NCI-H748 treated with DMSO at 0.1 percent for 48 hours (cell line): ENCODE results near the gene CCDC142.

Source experiments
- DNase-seq: peaks from one replicate; lab custom pipeline; 2025; lab: John Stamatoyannopoulos, UW

Gene CCDC142

DNA sequence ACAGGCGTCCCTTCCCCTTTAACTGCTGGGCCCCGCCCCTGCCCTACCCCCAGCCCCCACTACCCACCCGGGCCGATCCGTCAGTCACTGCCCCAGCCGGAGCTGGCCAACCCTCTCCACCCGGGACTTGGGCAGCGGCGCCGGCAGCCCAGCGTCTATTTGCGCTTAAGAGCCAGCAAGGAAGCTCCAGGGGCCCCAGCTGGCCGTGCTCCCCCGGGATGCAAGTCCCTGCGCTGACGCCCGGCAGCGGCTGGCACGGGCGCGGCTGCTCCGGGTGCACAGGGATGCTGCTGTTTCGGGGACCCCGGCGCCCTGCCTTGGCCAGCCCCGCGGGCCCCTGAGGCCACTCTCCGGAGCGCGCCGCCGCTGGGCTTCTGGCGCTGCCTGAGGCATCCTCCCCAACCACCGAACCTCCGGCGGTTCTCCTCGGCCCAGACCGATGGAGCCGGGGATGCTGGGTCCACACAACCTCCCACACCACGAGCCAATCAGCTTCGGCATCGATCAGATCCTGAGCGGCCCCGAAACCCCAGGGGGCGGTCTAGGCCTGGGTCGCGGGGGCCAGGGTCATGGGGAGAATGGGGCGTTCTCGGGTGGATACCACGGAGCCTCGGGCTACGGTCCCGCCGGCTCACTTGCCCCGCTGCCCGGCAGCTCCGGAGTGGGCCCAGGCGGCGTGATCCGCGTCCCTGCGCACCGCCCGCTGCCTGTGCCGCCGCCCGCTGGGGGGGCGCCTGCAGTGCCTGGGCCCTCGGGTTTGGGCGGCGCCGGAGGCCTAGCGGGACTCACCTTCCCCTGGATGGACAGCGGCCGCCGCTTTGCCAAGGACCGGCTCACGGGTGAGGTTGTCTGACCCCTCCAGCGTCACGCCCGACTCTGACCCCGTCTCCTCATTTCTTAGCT lies 31.8 kb upstream of the CCDC142 start, which contains the start of gene TLX2:
Gene TLX2, plus strand, starts transcription at position 83 of the 903 bp plus-strand sequence. Its CDS starts 357 bp downstream, at position 440.
- DNase-seq, result peak; percentile 19

DNA sequence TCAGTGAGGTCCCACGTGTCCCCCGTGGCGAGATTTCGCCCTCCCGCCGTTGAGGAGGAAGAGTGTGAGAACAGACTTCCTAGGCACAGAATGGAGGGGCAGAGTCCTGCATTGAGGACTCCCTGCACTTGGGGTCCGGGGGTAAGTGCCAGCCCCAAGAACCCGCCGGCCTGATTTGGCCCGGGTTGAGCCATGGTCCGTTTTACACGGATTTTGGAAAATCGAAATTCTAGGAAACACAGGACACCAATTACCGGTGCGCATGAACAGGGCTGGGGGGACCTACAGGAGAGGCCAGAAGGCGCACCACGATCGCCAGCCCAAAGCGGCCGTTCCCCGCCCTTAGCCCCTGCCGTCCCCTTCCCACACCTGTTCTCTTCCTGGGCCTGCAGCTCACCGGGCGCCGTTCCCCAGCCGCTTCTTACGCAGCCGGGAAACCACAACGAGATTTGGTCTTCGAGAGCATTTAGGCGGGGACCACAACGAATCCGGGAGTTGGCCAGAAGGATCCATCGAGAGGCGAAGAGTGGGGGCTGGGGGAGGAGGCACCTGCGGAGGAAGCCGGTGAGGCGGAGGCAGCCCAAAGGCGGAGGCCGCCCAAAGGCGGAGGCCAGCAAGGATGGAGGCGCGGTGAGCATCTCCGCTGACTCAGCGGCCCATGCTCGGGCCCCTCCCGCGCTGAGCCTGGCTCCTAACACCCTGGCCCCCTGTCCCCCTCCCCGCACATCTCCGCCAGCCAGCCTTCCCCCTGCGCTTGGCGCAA lies 31.0 kb upstream of the CCDC142 start:
- DNase-seq, result peak; percentile 19

GRCh38 chr2:74512744-74513604 lies 30.2 kb upstream of the CCDC142 start:
- no peak for DNase-seq

DNA sequence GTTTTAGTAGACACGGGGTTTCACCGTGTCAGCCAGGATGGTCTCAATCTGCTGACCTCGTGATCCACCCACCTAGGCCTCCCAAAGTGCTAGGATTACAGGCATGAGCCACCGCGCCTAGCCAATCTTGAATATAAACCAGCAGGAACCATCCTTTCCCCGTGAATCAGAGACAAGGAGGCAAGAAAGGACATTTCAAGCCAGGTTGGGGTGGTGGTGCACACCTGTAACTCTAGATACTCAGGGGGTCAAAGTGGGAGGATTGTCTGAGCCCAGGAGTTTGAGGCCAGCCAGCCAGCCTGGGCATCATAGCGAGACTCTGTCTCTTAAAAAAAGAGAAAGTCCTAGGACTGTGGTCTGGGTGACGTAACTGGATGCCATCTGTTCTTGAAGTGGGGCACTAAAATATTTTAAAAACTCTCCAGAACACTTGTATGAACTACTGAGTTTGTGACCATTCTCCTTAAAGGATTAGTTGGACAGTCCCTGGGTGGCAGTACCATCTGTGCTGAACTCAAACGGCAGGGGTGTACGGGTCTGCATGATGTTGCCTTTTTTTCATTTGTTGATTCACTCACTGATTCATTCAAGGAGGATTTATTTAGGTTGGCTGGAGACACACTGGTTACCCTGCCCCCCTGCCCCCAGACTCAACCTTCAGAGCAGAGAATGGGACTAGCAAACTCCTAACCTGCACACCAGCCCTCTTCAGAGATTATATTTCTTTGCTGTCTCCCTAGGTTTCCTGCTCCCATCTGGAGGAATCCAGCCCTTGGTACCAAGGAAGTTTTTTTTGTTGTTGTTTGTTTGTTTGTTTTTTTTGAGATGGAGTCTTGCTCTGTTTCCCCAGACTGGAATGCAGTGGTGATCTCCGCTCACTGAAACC lies 28.5 kb upstream of the CCDC142 start:
- DNase-seq, result no peak

GRCh38 chr2:74510272-74510671 lies 27.5 kb upstream of the CCDC142 start:
- no peak for DNase-seq

DNA sequence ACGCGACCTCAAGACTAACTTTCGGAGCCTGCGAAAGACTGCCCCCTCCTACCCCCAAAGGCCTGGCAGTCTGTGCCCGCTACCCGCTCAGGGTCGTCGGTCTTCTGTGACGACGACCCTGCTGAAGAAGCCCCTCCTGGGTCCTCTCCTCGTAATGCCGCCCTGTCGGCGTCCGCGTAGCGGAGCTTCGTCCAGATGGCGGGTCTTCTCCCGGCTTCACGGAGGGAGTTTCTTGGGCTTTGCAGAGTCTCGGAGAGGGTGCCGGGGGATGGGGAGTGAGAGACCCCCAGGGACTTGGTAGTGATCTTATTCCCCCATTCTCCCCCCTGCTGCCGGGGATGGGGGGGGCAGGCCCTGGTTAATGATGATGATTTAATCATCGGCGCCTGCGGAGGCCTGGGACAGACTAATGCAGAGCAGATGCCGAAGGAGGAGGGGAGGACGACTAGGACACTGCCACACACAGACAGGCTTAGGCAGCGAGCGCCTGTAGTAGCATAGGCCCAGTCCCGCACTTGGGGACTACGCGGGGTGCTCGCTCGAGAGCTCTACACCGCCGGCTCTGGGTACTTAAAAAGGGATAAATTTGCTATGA lies 25.2 kb upstream of the CCDC142 start:
- peak; percentile 18 for DNase-seq

DNA sequence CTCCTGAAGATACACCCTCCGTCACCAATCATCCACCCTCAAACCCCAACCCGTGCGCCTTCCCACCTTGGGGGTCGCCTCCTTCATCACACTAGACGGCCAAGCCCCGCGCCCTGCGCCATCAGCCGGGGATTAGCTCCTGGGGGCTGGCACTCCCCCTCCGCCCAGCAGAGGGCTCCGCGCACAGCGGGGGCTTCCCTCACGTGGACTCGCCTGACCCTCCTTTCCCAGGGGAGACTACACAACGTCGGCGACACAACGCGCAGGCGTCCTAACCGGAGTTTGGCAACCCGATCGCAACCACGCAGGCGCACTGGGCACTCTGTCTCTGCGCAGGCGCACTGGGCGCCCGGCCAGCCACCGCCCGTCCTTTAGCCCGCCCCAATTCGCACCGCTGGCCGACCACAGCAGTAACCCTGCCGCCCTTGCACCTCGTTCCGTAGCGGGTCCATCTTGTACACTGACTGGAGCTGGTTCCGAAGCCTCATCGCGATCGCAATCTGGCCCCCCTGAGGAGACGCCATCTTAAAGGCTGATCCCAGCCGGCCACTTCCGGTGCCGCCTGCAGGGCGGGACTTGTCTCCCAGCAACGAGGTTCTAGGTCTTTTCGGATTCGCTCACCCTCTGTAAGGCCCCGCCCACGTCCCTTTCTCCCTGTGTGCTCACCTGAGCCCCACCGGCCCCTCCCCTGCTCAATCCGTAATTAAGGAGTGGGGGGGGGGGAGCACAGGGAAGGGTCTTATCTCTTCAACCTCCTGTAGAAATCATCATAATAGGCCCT lies 24.5 kb upstream of the CCDC142 start, which contains the start of gene PCGF1:
Gene PCGF1, minus strand, starts transcription at position 551 of the 781 bp plus-strand sequence. Its CDS starts 27 bp downstream, at position 524.
- DNase-seq, result peak; percentile 84

GRCh38 chr2:74505448-74506246 lies 22.8 kb upstream of the CCDC142 start:
- DNase-seq, result no peak

GRCh38 chr2:74504591-74504990 lies 21.8 kb upstream of the CCDC142 start:
- DNase-seq, result no peak

- no peak for DNase-seq
Measured at GRCh38 chr2:74503506-74504475, 21.0 kb upstream of the CCDC142 start.

GRCh38 chr2:74502720-74503505 lies 20.1 kb upstream of the CCDC142 start:
- no peak for DNase-seq

- DNase-seq, result no peak
Measured at GRCh38 chr2:74502147-74502719, 19.4 kb upstream of the CCDC142 start.

DNA sequence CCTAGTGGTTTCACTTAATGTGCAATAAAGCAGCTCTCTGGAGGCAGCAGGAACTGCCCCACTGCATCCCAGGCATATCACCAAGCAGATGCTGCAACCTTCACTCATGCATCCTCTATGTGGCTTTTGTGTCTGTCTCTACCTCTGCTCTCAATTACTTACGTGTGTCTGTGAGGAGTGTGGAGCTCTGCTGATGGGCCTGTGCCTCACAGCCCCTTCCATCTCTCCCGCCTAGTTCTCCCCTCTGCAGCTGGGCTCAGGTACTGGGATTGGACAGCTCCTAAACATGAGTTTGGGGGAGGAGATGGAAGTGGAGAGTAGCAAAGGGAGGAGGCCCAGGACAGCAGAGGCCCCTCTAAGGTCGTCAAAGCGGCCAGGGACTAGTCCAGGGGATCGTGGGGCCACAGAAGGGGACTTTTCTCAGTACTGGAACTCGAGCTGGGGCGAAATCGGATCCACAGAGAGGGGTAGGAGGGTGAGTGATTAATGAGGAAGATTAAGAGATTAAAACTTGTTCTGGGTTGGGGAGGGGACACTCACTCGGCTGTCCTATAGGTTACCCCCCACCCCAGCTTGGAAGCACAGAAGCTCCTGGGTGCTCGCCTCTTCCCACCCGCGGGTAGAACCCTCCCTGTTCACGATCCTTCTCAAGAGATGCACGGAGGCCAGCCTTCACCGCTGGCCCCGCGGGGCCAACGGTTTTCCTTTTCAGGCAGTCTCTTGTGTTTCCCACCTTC lies 18.7 kb upstream of the CCDC142 start:
- DNase-seq, result no peak

DNA sequence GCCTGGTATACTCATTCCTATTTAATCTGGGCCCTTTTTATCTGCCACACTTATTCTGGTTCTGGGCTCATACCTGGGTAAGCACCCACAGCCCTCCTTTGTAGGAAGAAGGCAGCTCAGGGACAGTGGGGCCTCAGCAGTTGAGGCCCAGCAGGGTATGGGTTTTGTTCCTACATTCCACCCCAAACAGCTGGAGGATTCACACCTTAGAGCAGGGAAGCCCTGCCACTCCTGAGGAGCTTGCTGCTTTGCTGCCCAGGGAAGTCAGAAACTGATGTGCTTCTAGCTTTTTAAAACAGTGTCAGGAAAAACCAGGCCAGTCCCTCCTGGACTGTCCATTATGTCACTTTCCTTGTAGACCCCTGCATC lies 17.8 kb upstream of the CCDC142 start:
- DNase-seq, result no peak

DNA sequence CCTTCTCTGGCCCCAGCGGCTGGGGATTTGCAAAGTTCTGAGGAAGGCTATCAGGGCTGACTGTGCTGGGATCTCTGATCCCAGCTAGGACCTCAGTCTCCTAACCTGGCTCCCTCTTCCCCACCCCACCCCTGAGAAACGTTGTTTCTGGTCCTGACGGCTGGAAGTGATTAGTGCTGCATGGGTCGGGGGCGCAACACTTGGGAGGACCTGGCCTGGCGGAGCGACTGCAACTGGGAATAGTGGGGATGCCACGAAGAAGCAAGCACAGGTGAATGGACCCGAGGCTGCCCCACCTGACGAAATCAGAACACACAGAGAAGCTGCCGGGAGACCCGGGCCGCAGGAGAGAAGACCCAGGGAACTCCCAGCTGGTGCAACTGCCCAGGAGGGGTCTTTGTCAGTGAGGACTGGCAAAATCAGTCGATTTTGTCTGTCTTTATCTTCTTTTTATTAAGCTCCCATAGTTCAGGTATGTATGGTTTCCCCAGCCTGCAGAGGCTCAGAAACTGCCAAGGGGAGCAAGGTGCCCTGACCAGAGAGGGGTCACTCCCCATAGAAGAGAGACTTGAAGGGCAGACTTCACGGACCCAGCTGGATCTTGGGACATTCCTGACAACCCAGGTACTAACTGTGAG lies 17.3 kb upstream of the CCDC142 start:
- DNase-seq, result no peak
